ENCODE measurements around the gene IPPK.
"Not testable (repeated sequence)": the region's sequence is repeated elsewhere in the genome, so short reads cannot be mapped to it uniquely, and the experiment has no call there.

IPPK gene

DNA sequence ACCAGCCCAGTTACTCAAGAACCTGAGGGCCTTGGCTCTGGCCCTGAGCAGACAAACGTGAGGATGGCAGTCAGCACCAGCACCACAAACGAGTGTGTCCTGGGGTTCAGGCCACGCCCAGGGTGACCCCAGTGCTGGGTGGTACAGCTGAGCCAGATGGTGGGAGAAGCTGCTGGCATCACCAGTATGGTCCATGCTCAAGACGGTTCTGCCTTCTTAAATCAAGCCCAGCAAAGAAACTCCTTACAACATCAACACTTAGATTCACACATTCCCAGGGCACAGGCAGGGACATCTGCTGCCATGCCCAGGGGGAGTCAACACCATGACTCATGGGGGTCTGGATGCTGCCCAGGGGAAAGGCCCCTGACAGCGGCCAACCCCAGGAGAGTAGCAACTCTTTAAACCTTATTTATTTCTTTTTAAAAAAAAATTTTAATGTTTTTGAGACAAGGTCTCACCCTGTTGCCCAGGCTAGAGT is 31.3 kb downstream of the IPPK start:
- DNase-seq (ENCODE audit: low read depth in 2 of 2): no peak

- no peak for DNase-seq (ENCODE audit: low read depth in 2 of 2)
Measured at GRCh38 chr9:92637886-92638620, 31.9 kb downstream of the IPPK start.

DNA sequence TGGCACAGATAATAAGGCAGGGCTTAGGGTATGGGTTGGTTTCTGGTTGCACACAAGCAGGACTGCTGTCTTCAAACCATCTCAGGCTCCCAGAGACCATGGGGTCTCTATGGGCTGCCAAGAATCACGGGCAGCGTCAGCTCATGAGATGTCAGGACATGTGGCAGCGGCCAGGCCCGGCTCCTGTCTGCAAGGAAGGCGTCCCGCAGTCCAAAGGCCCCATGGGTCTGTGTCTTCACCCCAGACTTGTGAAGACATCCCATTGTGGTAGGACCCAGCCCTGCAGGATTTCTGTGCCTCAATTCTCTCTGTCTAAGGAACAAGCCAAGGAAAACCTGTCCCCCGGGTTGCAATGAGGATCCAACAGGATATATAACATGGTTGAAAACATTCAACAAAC is 32.6 kb downstream of the IPPK start:
- DNase-seq (ENCODE audit: low read depth in 2 of 2): no peak

- DNase-seq (ENCODE audit: low read depth in 2 of 2): no peak
Measured at GRCh38 chr9:92636627-92637026, 33.3 kb downstream of the IPPK start.

DNA sequence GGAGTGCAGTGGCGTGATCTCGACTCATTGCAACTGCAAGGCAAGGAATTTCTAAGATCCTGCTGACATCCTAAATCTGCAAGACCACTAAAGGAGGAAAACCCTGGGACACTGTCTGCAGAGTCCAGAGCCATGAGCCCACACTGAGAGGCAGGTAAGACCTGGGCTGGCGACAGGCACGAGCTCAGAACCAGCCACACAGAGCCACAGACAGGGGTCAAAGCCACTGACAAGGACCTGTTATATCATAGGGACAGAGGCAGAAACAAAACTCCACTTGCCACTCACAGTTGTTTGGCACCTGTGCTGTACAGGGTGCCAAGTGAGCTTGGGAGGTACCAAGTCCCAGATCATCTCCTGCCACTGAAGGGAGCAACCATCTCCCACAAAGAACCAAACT is 34.2 kb downstream of the IPPK start:
- no peak for DNase-seq (ENCODE audit: low read depth in 2 of 2)

- peak in 1 of 2 donors; percentile 17 for DNase-seq (ENCODE audit: low read depth in 2 of 2)
Measured at GRCh38 chr9:92634712-92635605, 35.0 kb downstream of the IPPK start.

- no peak for DNase-seq (ENCODE audit: low read depth in 2 of 2)
Measured at GRCh38 chr9:92633614-92634278, 36.2 kb downstream of the IPPK start.

- DNase-seq (ENCODE audit: low read depth in 2 of 2): no peak
Measured at GRCh38 chr9:92632641-92633040, 37.3 kb downstream of the IPPK start.

- DNase-seq (ENCODE audit: low read depth in 2 of 2): no peak
Measured at GRCh38 chr9:92631452-92632343, 38.2 kb downstream of the IPPK start.

GRCh38 chr9:92627651-92628050 is 42.3 kb downstream of the IPPK start:
- DNase-seq (ENCODE audit: low read depth in 2 of 2): no peak

DNA sequence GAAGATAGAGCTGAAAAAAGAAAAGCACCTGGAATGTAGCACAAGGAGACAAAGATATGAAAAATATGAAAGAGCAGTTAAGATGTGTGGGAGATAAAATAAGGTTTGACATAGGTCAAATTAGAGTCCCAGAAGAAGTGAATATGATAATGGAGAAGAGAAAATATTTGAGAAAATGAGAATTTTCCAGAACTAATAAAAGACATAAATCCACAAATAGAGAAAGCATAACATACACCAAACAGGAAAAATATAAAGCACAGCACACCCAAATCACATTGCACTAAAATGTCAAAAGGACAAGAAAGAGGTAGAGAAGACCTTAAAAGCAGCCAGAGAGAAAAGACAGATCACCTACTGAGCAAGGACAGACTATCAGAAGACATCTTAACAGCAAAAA is 43.4 kb downstream of the IPPK start:
- DNase-seq (ENCODE audit: low read depth in 2 of 2): no peak

GRCh38 chr9:92623936-92624335 is 46.0 kb downstream of the IPPK start:
- DNase-seq (ENCODE audit: low read depth in 2 of 2): not testable (repeated sequence)

DNA sequence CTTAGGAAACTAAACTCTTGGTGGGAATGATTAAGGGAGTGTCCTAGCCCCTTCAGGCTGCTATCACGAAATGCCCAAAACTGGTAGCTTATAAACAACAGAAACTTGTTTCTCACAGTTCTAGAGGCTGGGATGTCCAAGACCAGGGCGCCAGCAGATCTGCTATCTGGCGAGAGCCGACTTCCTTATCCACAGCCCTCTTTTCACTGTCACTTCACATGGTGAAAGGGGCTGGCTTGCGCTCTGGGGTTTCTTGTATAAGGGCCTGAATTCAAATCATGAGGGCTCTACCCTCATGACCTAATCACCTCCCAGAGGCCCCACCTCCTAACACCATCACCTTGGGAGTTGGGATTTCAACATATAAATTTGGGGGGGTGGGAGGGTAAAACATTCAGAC is 49.1 kb downstream of the IPPK start:
- no peak for DNase-seq (ENCODE audit: low read depth in 2 of 2)

DNA sequence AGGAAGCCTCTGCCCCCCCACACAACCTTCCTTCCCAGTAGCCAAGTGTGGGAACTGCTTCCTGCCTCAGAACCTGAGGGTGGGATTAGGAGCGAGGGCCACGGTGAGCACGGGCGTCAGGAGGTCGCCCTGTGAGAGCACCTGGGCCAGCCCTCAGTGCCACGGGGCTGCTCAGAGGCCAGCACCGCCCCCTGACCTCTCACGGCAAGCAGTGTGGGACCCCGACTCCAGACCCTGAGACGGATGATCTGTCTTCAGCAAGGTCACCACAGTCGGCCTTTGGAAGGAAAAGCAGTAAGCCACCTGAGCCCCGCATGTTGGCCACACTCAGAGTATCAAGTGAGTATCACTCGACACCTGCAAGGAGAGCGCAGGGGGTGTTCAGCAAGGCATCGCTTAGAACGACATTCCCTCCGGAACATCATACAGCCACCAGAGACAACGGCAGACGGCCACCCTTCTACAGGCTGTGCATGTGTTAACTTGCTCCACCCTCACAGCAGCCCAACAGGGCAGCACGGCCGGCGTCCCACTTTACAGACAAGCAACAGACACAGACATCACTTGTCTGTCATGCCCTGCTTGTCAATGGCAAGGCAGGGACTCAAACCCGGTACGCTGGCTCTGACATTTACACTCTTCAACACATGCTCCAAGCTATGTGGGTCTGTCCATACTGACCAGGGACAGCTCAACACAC is 50.2 kb downstream of the IPPK start:
- DNase-seq (ENCODE audit: low read depth in 2 of 2): no peak

DNA sequence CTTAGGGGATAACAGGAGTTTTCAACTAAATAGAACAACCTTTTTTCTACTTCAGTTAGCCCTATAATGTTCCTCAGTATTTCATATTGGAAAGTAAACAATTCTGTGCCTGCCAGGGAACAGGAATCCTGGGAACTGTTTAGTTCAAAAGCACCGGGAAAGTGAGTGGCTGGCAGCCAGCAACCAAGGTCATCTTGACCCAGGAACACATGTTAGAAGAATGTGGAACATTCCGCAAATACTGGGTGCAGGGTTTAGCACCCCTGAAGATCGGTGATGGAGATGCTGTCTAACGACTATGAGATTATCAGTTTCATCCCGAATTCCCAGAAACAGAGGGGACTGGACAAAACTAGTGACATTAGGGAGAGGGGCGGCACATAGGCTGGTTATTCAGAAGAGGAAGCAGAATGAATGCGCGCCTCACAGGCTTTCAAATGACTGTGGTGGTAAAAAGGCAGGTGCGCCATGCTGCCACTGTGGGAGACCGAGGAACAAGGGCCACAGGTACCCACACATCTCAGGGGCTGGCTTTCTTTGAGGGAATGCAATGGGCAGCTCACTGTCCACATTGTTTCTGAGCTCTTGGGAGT is 51.2 kb downstream of the IPPK start:
- no peak for DNase-seq (ENCODE audit: low read depth in 2 of 2)

DNA sequence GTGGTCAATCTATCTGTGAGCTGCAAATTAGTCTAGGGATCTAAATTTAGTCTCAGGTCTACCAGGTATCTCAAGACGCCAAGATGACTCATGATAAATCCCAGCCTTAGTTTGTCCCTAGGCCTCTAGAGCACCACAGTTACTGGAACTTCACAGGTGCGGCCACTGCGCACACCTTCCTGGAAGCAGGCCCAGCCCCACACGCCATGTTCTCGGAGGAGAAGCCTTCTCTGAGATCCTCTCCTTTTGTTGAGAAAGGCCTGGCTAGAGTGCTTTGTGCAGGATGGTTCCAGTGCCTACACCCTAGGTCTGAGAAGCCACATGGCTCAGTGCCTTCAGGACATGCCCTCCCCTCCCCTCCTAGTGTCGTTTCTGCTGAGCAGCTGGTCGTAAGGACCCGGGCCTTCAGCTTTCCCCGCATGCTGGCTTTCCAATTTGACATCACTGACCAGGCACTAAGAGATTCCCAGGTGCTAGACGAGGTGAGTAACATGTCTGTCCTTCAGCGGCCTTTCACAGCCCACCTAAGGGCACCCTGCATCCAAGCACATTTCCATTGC is 51.9 kb downstream of the IPPK start:
- DNase-seq (ENCODE audit: low read depth in 2 of 2): no peak

DNA sequence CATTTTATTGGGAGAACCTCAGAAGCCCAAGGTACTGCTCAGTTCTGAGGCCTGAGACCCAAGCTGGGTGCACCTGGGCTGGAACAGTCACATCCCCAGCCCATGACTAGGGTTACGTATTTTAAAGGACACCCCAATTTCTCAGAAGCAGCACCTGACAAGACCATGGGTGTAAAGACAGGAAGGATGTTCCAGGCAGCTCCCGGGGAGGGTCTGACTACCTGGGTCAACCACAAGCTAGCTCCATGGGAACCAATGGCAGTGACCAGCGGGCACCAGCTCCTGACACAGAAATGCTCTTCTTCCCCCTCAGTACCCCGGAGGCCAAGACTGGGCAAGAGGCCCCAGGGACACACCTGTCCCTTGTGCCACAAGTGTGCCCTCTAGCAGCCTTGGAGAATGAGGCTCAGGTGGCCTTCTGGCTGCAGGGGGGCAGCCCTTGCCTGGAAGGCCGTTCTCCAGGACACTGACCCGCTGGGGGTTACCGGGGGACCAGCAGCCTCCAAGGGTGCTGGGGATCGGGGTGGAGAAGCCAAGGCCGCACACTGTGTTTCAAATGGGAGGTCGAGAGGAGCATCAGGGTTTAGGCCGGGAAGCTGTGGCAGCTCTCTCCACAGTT is 52.6 kb downstream of the IPPK start:
- DNase-seq (ENCODE audit: low read depth in 2 of 2): no peak

DNA sequence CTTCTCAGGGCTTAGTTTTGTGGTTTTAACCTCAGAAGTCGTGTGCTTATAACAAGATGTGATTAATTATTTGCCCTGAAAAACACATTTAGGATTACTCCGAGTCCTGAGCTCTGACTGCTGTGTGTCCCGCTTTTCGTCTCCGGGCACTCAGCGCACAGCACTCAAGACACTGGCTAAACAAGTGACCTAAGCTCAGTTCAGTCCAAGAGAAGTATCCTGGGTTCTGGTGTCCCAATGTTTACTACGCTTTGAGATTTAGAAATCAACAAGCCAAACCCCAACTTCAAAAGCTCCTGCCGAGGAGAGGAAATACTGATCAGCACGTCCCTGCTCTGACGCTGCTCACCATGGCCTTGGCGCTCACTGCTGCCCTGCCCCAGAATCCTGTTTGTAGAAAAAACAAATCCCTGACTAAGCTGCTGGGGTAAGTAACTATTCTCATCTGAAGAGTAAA is 53.2 kb downstream of the IPPK start:
- DNase-seq (ENCODE audit: low read depth in 2 of 2): no peak

- DNase-seq (ENCODE audit: low read depth in 2 of 2): no peak
Measured at GRCh38 chr9:92616199-92616641, 53.7 kb downstream of the IPPK start.

Measured in stimulated activated CD8-positive, alpha-beta memory T cell treated with anti-CD3 and anti-CD28 coated beads, Interleukin-15, amount 100 ng/mL, for 4 hours (primary cell).